Lung (tissue), 12 donors: ENCODE data around the gene ADIG. TPM values are rescaled to one million over a fixed set of nuclear protein-coding genes. Genes with fewer than 3 reads are reported as not detected.

Experiments used
- ATAC-seq: fragments of 200-7000 bp; cut with Tn5 transposase; one replicate; pipeline ENCODE4 v1.9.1; 2020; ENCODE audit warnings: moderate number of reproducible peaks; ENCODE audit not compliant: insufficient read depth, low FRiP score
- DNase-seq, 3 donors: peaks; one replicate each; pipeline ENCODE4 v3.0.0-alpha.2; 2013 to 2017
- H3K27ac ChIP-seq, 2 donors: one replicate each; pipeline ENCODE4 v1.5.1; 2013; ENCODE audit warnings: mild to moderate bottlenecking in 2 of 2, moderate library complexity in 2 of 2, control low read depth in 1 of 2, inconsistent platforms in 1 of 2, low read depth in 1 of 2, low read length in 1 of 2
- H3K27me3 ChIP-seq, 3 donors: one replicate each; pipeline ENCODE4 v1.5.1; 2013; ENCODE audit warnings: low read length in 2 of 3; ENCODE audit not compliant: control insufficient read depth in 3 of 3, insufficient read depth in 3 of 3
- H3K36me3 ChIP-seq, 4 donors: one replicate each; pipeline ENCODE4 v1.5.1; 2013; ENCODE audit warnings: low read length in 4 of 4, mild to moderate bottlenecking in 1 of 4, moderate library complexity in 1 of 4; ENCODE audit not compliant: control insufficient read depth in 4 of 4, insufficient read depth in 4 of 4
- H3K4me1 ChIP-seq, 5 donors: one replicate each; pipeline ENCODE4 v1.5.1; 2013; ENCODE audit warnings: low read length in 5 of 5, mild to moderate bottlenecking in 2 of 5, moderate library complexity in 1 of 5; ENCODE audit not compliant: control insufficient read depth in 5 of 5, insufficient read depth in 5 of 5
- H3K4me3 ChIP-seq: one replicate; pipeline ENCODE4 v1.5.1; 2013; ENCODE audit warnings: mild to moderate bottlenecking, control low read depth, moderate library complexity
- H3K9ac ChIP-seq, 2 donors: one replicate each; pipeline ENCODE4 v1.5.1; 2013; ENCODE audit warnings: low read length in 2 of 2, control low read depth in 1 of 2; ENCODE audit not compliant: insufficient read depth in 1 of 2
- H3K9me3 ChIP-seq, 4 donors: one replicate each; pipeline ENCODE4 v1.5.1; 2013; ENCODE audit warnings: low read length in 3 of 4, mild to moderate bottlenecking in 1 of 4, moderate library complexity in 1 of 4; ENCODE audit not compliant: control insufficient read depth in 4 of 4, insufficient read depth in 3 of 4
- WGBS, 2 donors: extraction: QIAGEN DNeasy Blood & Tissue Kit; methylation state at CpG; one replicate each; pipeline ENCODE4 v1.1.7; 2013; 5-methylcytosine and 5-hydroxymethylcytosine counted together
- polyA plus RNA-seq, 2 donors: library from polyadenylated mRNA; stranded (reverse); fragments of 200-250 nt; gene quantifications; one replicate each; pipeline ENCODE4 v1.2.1, GENCODE V29; 2013
- total RNA-seq, 2 donors: library from RNA; depleted of rRNA in 1 of 2; stranded (reverse); fragments of >200 nt in 1 of 2; gene quantifications; one replicate each; pipeline ENCODE4 v1.2.1, GENCODE V29; 2014 to 2021
- TF ChIP-seq, protein P1 (sequence below): IDR thresholded peaks from 2 replicates; pipeline ENCODE4 v1.5.1; 2012; ENCODE audit warnings: mild to moderate bottlenecking; ENCODE audit errors: control extremely low read depth, extremely low read depth
- donor health status: control.
- donor health status: control.
- donor health status: Bipolar disorder and iron deficiency.
- donor health status: healthy.
- donor health status: DM: yes; HTN: yes; CAD: no.

Gene ADIG
- total and polyA plus RNA-seq, 4 donors: not detected

GRCh38 chr20:38558596-38559360 lies 22.2 kb upstream of the ADIG start:
- ATAC-seq (no peak), DNase-seq (no peak)
- Histone ChIP-seq H3K9ac (no peak overlapping the region), H3K4me3 (no peak overlapping the region), H3K36me3 (peaks cover 21 to 43% (median 35%) of the 10 kb centered on the region in 4 donors), H3K9me3 (no peaks in the 10 kb centered on the region), H3K27me3 (no peaks in the 10 kb centered on the region), H3K4me1 (no peaks in the 10 kb centered on the region), H3K27ac (no peak overlapping the region)
- WGBS, 2 donors: 95 to 98% methylated on average over 3 of the region's 3 CpGs
- TF ChIP-seq, protein P1, sequence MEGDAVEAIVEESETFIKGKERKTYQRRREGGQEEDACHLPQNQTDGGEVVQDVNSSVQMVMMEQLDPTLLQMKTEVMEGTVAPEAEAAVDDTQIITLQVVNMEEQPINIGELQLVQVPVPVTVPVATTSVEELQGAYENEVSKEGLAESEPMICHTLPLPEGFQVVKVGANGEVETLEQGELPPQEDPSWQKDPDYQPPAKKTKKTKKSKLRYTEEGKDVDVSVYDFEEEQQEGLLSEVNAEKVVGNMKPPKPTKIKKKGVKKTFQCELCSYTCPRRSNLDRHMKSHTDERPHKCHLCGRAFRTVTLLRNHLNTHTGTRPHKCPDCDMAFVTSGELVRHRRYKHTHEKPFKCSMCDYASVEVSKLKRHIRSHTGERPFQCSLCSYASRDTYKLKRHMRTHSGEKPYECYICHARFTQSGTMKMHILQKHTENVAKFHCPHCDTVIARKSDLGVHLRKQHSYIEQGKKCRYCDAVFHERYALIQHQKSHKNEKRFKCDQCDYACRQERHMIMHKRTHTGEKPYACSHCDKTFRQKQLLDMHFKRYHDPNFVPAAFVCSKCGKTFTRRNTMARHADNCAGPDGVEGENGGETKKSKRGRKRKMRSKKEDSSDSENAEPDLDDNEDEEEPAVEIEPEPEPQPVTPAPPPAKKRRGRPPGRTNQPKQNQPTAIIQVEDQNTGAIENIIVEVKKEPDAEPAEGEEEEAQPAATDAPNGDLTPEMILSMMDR: no peak

DNA sequence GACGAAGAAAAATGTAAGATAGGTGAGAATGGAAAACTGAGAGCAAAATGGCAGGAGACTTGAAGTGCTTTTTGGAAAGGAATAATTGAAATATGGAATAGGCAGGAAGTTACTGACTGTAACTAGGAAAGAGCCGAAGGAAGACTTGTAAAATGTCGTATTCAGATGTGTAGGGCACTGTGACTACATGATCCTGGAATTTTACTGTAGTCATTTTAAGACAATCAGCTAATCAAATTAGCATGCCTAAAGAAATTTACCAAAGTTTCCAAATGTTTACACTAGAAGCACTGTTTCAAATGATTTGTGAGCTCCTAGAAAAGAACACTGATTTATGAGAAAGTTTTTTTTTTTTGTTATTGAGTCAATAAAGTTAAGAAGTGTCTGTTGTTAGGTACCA lies 21.2 kb upstream of the ADIG start:
- Histone ChIP-seq H3K27me3 (no peaks in the 10 kb centered on the region), H3K27ac (no peak overlapping the region), H3K4me1 (no peaks in the 10 kb centered on the region), H3K9me3 (no peaks in the 10 kb centered on the region), H3K36me3 (peaks cover 23 to 36% (median 30%) of the 10 kb centered on the region in 4 donors), H3K4me3 (no peak overlapping the region), H3K9ac (no peak overlapping the region)
- ATAC-seq (no peak), DNase-seq (no peak)
- TF ChIP-seq, protein P1: no peak
- 98 to 99% methylated on average over 3 of the region's 3 CpGs for WGBS, 2 donors

GRCh38 chr20:38563802-38564431 lies 17.1 kb upstream of the ADIG start:
- WGBS, 2 donors: 97 to 98% methylated on average over 6 of the region's 6 CpGs
- Histone ChIP-seq H3K9me3 (no peaks in the 10 kb centered on the region), H3K27ac (no peak overlapping the region), H3K4me3 (no peak overlapping the region), H3K36me3 (peaks cover 12 to 28% (median 17%) of the 10 kb centered on the region in 4 donors), H3K4me1 (no peaks in the 10 kb centered on the region), H3K9ac (no peak overlapping the region), H3K27me3 (no peaks in the 10 kb centered on the region)
- DNase-seq (no peak), ATAC-seq (no peak)
- TF ChIP-seq, protein P1: no peak
